ENCODE data around the gene MMP20.

Gene MMP20

DNA sequence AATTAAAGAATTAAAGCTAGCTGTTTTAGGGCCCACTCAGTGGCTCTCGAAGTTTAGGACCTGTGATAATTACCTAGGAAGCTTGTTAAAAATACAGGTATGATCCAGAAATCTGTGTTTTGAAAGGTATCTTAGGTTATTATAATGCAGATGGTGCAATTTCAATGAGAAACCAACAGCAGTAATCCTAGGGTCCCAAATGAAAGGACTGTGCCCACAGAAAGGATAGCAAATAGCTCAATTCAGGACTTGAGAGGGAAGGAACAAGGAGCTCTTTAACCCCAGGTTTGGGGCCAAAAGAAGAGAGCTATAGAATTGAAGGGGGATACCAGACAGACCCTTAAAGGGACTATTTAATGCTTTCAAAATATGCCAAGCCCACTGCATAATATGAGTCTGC, 11.7 kb downstream of the MMP20 start:
- Mint-ChIP-seq H3K27ac (no peak overlapping the region), H3K9me3 (no peaks in the 10 kb centered on the region), H3K4me3 (no peak overlapping the region), H3K36me3 (no peaks in the 10 kb centered on the region), H3K4me1 (peaks cover 10% of the 10 kb centered on the region)
- DNase-seq (ENCODE audit: low spot score in 2 of 2), result no peak
- no peak for ATAC-seq

DNA sequence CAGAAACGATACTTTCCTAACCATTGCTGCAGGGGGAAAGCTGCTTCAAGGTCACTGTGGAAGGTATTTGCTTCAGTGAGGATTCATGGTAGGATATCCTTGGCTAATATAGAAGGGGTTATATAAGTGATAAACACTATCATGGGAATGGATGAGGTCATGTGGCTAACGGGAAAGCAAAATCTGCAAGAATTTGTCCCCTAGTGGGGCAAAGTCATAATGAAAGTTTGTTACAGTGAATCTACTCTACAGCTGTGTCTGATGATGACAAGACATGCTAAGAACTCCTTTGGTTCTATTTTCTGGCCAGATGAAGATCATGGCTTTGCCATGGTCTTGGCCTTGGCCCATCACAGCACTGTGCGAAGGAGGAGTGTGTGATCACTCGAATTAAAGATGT, 13.8 kb downstream of the MMP20 start:
- H3K27ac Mint-ChIP-seq, result no peak overlapping the region
- no peak for DNase-seq (ENCODE audit: low spot score in 2 of 2)
- peaks cover 10% of the 10 kb centered on the region for H3K4me1 Mint-ChIP-seq
- H3K36me3 Mint-ChIP-seq, result no peaks in the 10 kb centered on the region
- no peak overlapping the region for H3K4me3 Mint-ChIP-seq
- H3K9me3 Mint-ChIP-seq, result no peaks in the 10 kb centered on the region
- ATAC-seq, result peak; percentile 61

DNA sequence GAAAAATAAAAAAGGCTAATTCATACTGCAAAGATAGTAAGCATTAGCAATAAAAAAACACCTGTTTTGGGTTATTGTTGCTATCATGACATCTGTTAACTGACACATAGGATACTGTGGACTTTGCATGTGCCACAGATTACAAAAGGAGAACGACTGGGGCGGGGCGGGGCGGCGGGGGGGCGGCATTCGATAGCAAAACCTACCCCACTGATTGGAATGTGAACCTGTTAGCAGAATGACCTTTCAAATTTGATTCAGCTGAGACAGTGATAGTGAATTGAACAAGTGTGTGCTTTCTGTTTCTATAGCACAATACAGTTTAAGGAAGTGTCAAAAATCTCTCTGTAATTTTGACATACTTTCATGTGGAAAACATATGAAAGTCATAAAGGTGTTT, 14.9 kb downstream of the MMP20 start:
- ATAC-seq (no peak), DNase-seq (ENCODE audit: low spot score in 2 of 2) (no peak)
- H3K36me3 Mint-ChIP-seq, result no peaks in the 10 kb centered on the region
- H3K27ac Mint-ChIP-seq, result no peak overlapping the region
- H3K4me1 Mint-ChIP-seq, result peaks cover 10% of the 10 kb centered on the region
- H3K4me3 Mint-ChIP-seq, result no peak overlapping the region
- H3K9me3 Mint-ChIP-seq, result no peaks in the 10 kb centered on the region

DNA sequence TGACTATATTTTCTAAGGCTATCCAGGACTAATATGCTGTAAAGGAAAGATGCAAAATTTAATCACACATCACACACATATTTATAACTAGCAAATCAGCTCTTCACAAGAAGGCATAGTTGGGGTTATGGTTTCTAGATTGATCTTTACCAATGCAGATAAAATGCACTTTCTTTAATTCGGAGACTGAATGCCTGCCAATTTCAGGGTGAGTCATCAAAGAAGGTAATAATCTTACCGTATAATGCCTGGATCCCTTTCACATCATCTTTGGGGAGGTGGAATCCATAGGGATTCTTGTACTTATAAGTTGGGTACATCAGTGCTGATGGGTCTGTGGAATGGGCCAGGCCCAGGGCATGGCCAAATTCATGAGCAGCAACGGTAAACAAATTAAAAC, 16.4 kb downstream of the MMP20 start:
- H3K4me3 Mint-ChIP-seq, result no peak overlapping the region
- no peaks in the 10 kb centered on the region for H3K9me3 Mint-ChIP-seq
- peaks cover 10% of the 10 kb centered on the region for H3K4me1 Mint-ChIP-seq
- H3K27ac Mint-ChIP-seq, result no peak overlapping the region
- DNase-seq (ENCODE audit: low spot score in 2 of 2) (no peak), ATAC-seq (no peak)
- no peaks in the 10 kb centered on the region for H3K36me3 Mint-ChIP-seq

DNA sequence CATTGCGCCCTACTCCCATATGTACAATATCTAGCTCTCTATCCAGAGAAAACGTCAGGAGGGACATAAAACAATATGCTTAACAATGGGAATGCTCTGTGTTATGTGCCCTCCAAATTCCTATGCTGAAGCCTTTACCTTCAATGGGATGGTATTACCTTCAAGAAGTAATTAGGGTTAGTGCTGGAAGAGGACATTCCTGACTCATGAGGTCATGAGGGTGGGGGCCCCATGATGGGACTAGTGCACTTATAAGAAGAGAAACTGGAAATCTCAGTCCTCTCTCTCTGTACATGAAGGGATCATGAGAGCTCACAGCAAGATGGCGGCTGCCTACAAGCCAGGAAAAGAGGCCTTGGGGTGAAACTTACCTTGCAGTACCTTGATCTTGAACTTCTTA, 20.3 kb downstream of the MMP20 start:
- DNase-seq (ENCODE audit: low spot score in 2 of 2) (no peak), ATAC-seq (no peak)
- Mint-ChIP-seq H3K36me3 (no peaks in the 10 kb centered on the region), H3K4me1 (peaks cover 11% of the 10 kb centered on the region), H3K9me3 (no peaks in the 10 kb centered on the region), H3K4me3 (no peak overlapping the region), H3K27ac (no peak overlapping the region)

DNA sequence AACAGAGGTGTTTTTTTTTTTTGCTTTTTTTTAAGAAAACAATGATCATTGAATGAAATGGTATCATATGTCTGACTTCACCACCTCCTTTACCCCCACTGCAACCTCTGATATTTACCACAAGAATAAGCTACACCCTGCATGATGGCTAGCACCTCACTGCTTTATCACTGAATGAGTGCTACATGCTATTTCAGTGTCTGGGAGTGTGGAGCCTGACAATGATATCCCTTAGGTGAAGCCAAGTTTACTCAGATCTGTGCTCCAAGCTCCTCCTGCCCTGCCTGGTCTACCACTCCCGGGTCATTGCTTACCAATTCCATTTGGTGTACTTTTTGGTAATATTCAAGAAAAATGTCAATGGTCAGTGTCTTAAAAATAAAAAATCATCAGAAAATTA, 21.1 kb downstream of the MMP20 start:
- Mint-ChIP-seq H3K9me3 (no peaks in the 10 kb centered on the region), H3K4me3 (no peak overlapping the region), H3K27ac (no peak overlapping the region), H3K36me3 (no peaks in the 10 kb centered on the region), H3K4me1 (peaks cover 18% of the 10 kb centered on the region)
- no peak for DNase-seq (ENCODE audit: low spot score in 2 of 2)
- ATAC-seq, result no peak

DNA sequence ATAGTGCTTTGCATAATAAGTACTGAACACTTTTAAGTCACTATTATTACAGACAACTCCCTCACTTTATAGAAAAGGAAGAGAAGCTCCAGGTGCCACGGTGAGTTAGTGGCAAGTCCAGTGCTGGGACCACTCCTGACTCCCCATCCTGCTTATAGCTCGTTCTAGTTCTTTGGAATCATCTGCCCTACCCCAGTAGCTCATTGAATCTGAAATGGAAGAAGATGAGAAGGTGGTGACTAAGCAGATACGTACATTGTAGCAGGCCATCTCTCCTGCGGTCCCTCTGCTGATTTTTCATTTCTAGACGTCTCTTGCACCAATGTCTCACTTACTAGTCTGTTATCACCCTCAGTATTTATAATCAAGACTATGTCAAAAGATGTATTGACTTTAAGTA, 21.6 kb downstream of the MMP20 start:
- no peaks in the 10 kb centered on the region for H3K9me3 Mint-ChIP-seq
- ATAC-seq (no peak), DNase-seq (ENCODE audit: low spot score in 2 of 2) (no peak)
- no peak overlapping the region for H3K27ac Mint-ChIP-seq
- H3K4me3 Mint-ChIP-seq, result no peak overlapping the region
- peaks cover 22% of the 10 kb centered on the region for H3K4me1 Mint-ChIP-seq
- H3K36me3 Mint-ChIP-seq, result no peaks in the 10 kb centered on the region

DNA sequence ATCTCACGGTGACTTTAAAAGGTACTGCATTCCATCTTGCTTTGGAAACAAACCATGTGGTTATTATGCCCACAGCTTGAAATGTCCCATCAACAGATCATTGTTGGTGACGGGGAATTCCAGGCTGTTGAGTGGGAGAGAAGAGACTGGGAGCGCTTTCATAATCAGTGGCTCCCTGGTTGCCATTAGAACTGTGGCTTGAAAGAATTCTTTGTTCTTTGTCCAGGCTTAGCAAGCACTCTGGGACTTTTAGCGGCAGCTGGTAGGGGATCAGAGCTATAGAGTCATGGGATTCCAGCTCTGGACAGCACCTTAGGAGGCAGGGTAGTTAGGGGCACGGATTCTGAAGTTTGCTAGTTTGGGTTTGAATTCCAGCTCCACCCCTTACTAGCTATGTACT, 22.0 kb downstream of the MMP20 start:
- Mint-ChIP-seq H3K4me1 (peaks cover 26% of the 10 kb centered on the region), H3K36me3 (no peaks in the 10 kb centered on the region), H3K4me3 (no peak overlapping the region), H3K27ac (no peak overlapping the region), H3K9me3 (no peaks in the 10 kb centered on the region)
- ATAC-seq (no peak), DNase-seq (ENCODE audit: low spot score in 2 of 2) (no peak)

DNA sequence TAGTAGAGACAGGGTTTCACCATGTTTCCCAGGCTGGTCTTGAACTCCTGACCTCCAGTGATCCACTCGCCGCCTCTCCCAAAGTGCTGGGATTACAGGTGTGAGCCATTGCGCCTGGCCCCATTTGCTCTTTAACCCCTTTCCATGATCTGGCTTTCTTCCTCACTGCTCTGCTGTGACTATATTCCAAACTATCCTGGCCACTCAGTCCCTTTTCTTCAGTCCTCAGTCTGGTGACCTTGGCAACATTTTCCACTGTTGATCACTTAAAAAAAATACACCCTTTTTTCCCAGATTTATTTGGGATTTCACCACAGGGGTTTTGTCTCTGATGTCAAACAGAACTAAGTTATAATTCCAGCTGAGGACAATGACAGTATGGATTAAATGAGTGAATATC, 24.5 kb downstream of the MMP20 start:
- no peak overlapping the region for H3K4me3 Mint-ChIP-seq
- H3K36me3 Mint-ChIP-seq, result no peaks in the 10 kb centered on the region
- no peak overlapping the region for H3K27ac Mint-ChIP-seq
- no peak for DNase-seq (ENCODE audit: low spot score in 2 of 2)
- no peaks in the 10 kb centered on the region for H3K9me3 Mint-ChIP-seq
- H3K4me1 Mint-ChIP-seq, result peaks cover 26% of the 10 kb centered on the region
- ATAC-seq, result no peak

DNA sequence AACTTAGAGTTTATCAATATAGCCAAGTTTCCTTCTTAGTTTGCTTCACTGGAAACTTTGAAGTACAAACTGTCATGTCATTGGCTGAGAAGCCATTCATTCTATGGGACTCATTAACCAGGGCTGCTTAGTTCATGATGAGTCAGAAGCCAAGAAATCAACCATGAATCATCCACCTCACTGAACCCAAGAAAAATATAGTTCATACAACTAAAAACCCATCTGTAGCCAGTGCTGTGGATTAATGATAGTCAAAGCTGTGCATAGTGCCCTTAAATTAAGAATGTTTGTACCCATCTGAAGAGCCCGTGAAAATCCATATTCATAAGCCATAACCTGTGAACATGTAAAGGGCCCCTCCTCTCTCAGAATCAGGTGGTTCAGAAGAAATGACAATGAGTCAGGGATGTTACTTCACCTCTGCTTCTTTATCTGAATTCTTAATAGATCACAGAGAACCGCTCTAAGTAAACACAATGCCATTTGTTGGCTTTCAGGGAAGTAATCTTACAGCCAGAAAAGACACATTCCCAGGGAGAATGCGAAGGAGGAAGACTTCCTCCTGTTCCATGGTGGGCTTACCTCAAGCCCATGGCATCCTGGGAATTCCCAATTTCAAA, 25.4 kb downstream of the MMP20 start:
- DNase-seq (ENCODE audit: low spot score in 2 of 2), result no peak
- peak overlapping the region; percentile 79 for H3K27ac Mint-ChIP-seq
- no peaks in the 10 kb centered on the region for H3K36me3 Mint-ChIP-seq
- H3K4me3 Mint-ChIP-seq, result no peak overlapping the region
- no peaks in the 10 kb centered on the region for H3K9me3 Mint-ChIP-seq
- ATAC-seq, result peak; percentile 98
- peaks cover 26% of the 10 kb centered on the region for H3K4me1 Mint-ChIP-seq

DNA sequence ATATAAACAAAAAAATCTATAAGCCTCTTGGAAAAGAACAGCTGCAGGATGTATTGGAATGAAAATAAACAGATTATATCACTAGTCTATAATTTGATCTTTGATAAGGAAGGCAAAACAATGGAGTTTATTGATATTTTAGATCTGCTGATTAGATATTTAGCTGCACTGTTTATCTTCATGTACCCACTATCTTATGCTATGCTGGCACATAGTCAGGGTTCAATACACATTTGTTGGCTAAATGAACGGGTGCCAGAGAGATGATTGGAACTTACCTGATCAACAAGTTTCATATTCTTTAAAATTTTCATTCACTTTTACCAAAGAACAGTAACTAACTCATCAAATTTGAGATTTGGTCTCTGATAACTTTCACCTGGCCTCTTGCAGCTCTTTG, 26.9 kb downstream of the MMP20 start:
- Mint-ChIP-seq H3K9me3 (no peaks in the 10 kb centered on the region), H3K36me3 (no peaks in the 10 kb centered on the region), H3K4me3 (no peak overlapping the region), H3K27ac (no peak overlapping the region), H3K4me1 (peaks cover 26% of the 10 kb centered on the region)
- ATAC-seq, result no peak
- DNase-seq (ENCODE audit: low spot score in 2 of 2), result no peak

DNA sequence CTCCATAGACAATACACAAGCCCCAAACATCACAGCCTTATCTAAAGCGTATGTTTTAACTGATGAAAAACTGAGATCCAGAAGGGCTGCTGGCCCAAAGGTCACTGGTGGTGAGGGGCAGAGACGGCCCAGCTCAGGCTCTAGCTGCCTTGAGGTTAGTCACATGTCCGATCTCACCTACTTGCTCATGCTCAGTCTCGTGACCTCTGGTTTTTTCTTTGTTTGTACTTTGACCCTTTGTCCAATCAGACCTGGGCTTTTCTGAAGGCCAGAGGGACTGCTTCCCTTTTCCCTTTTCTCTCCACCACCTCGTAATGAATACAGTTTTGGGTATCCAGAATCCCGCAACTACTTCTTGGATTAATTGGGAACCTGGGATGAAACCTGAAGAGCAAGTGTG, 28.6 kb downstream of the MMP20 start:
- ATAC-seq (no peak), DNase-seq (ENCODE audit: low spot score in 2 of 2) (no peak)
- Mint-ChIP-seq H3K4me1 (peaks cover 26% of the 10 kb centered on the region), H3K27ac (no peak overlapping the region), H3K4me3 (no peak overlapping the region), H3K9me3 (no peaks in the 10 kb centered on the region), H3K36me3 (no peaks in the 10 kb centered on the region)

DNA sequence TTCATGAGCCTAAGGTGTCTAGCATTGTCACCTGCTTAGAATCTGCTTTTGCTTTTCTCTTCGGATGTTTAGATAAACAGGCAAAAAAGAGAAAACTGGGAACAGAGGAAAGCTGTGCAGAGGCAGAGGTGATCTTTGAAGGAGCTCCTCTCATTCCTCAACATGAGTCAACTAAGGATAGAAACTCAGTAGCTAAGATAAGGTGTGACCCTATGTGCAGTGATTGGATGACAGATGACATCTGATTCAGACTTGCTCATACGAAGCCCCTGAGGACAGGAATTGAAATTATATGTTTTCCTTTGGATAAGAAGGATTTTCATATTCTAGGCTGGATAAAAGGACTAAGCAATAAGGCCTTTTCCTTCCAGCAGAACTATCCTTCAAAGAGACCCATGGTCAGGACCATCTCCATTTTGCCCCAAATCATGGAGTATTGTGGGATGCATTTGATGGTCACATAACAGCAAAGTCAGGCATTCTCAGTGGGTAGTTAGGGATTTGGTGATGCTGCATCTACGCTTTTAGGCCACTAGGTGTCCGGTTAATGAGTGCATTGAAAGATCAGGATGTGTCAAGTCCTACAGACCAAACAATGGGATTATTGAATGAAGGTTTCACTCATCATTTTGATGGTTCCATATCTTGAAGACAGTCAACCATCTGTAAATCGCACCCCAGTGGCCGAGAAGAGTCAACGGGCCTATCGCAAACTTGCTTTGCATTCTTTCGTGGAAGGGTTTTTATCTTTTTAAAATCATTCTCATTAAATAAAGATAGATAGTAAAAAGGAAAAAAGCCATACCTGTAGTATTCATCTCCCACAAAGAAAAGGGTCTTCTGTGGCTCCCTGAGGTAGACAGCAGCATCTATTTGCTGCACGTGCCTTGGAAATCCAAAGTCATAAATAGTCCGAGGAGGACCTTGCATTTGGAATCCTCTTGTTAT, 32.2 kb downstream of the MMP20 start:
- peaks cover 6% of the 10 kb centered on the region for H3K36me3 Mint-ChIP-seq
- H3K27ac Mint-ChIP-seq, result no peak overlapping the region
- no peak for DNase-seq (ENCODE audit: low spot score in 2 of 2)
- no peak overlapping the region for H3K4me3 Mint-ChIP-seq
- H3K4me1 Mint-ChIP-seq, result peaks cover 17% of the 10 kb centered on the region
- peak; percentile 68 for ATAC-seq
- no peaks in the 10 kb centered on the region for H3K9me3 Mint-ChIP-seq

DNA sequence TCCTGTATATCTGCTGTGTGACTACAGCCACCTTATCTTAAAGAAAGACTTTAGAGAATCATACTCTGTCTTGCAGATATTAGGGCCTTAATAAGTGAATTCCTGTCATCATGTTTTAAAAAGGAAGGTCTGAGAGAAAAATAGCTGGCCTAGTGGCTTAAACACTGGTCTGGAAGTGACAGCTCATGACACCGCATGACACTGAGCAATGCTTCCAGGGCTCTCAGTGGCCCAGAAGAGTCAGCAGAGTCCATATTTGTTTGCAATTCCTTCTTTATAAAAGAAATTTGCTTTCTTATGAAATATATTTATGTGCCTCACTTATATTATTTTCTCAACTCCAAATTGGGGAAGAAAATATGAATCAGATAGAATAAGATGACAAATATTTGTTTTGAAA, 33.0 kb downstream of the MMP20 start:
- DNase-seq (ENCODE audit: low spot score in 2 of 2) (no peak), ATAC-seq (no peak)
- Mint-ChIP-seq H3K27ac (no peak overlapping the region), H3K4me1 (peaks cover 17% of the 10 kb centered on the region), H3K4me3 (no peak overlapping the region), H3K36me3 (peaks cover 6% of the 10 kb centered on the region), H3K9me3 (peaks cover 2% of the 10 kb centered on the region)

DNA sequence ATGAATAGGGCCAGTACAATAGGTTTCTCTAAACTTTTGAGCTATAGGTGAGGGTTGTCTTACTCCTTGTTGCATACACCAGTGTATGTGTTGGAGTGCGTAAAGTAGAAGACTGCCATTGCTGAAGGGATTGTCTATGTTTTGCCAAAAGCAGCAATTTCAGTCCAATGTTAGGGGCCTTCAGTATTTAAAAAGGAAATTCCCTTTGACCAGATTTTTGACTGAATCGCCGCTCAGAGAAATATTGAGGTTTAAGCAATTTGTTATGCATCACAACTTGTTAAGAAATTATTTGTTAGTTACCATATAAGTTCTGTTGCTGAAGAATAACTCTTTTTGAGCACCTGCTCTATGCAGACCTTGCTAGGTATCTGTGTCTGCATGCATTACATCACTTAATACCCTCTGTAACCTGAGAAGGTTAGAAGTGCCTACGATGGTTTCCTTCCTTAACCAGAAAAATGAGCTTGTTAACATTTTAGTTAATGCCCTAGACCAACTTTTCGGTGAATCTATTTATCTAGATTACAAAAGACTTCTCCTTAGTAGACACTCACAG, 33.9 kb downstream of the MMP20 start:
- Mint-ChIP-seq H3K36me3 (peaks cover 6% of the 10 kb centered on the region), H3K27ac (no peak overlapping the region), H3K9me3 (peaks cover 2% of the 10 kb centered on the region), H3K4me1 (peaks cover 17% of the 10 kb centered on the region), H3K4me3 (no peak overlapping the region)
- no peak for DNase-seq (ENCODE audit: low spot score in 2 of 2)
- ATAC-seq, result no peak

Data from stimulated activated effector memory CD8-positive, alpha-beta T cell treated with anti-CD3 and anti-CD28 coated beads, Interleukin-12 subunit alpha, Interleukin-12 subunit beta, amount 100 ng/mL, for 72 hours (primary cell).